Loucy (cell line): ENCODE measurements around the gene BEND5.

Experiments
- CTCF ChIP-seq: fragments of 200-600 bp; sonication (generic); conservative IDR thresholded peaks from 2 replicates; pipeline ENCODE4 v1.5.1; 2014; ENCODE audit warnings: mild to moderate bottlenecking, antibody characterized with exemption, low read length
- EZH2phosphoT487 ChIP-seq: fragments of 200-600 bp; IDR thresholded peaks from 2 replicates; pipeline ENCODE4 v1.6.1; 2018; ENCODE audit warnings: antibody characterized with exemption, mild to moderate bottlenecking, moderate library complexity, borderline replicate concordance

GRCh38 chr1:48765335-48765734 is 11.4 kb downstream of the BEND5 start:
- TF ChIP-seq CTCF (no peak), EZH2phosphoT487 (no peak)
